HG03159 (cell line): ENCODE data around the gene AREL1.

ENCODE experiments used
- ATAC-seq: cut with Tn5 transposase; IDR thresholded peaks from one replicate; pipeline ENCODE4 v1.9.1; 2021; ENCODE audit warnings: mild to moderate bottlenecking, moderate library complexity; ENCODE audit not compliant: unreplicated experiment

The AREL1 gene

GRCh38 chr14:74697976-74698375 lies 14.9 kb downstream of the AREL1 start:
- ATAC-seq, result no peak

GRCh38 chr14:74697543-74697942 lies 15.3 kb downstream of the AREL1 start:
- no peak for ATAC-seq

DNA sequence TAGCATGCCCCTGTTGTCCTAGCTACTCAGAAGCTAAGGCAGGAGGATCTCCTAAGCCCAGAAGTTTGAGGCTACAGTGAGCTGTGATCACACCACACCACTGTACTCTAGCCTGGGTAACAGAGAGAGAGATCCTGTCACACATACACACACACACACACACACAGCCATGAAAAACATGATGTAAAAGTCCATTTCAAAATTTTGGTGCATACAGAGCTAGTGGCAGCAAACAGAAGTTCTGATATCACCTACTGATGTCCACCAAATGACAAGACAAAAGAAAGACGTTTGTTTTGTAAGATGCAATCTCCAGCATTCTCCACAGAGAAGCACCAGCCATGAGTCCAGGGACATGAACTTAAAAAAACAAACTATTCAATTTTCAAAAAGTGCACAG lies 15.9 kb downstream of the AREL1 start:
- no peak for ATAC-seq

- no peak for ATAC-seq
These were observed 17.5 kb downstream of the AREL1 start for GRCh38 chr14:74695406-74695805.

GRCh38 chr14:74693191-74693590 lies 19.7 kb downstream of the AREL1 start:
- no peak for ATAC-seq

DNA sequence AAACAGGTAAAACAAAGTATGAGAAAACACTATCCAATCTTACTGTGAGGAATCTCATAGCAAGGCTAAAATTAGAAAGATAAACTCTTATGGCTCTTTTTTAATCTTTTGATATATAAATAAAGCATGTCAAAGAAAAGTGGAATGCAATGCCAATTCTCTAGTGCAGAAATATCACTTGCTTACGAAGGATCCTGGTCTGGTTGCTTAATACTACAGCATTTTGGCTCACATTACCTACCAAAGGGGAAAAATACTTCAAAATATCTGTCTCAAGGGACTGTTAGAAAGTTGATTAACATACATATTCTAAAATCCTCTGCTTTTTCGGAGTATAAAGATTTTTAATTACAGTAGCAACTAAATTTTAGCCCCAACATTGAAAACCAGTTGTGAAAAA lies 21.4 kb downstream of the AREL1 start:
- no peak for ATAC-seq

- no peak for ATAC-seq
These were observed 26.8 kb downstream of the AREL1 start for GRCh38 chr14:74685921-74686678.

DNA sequence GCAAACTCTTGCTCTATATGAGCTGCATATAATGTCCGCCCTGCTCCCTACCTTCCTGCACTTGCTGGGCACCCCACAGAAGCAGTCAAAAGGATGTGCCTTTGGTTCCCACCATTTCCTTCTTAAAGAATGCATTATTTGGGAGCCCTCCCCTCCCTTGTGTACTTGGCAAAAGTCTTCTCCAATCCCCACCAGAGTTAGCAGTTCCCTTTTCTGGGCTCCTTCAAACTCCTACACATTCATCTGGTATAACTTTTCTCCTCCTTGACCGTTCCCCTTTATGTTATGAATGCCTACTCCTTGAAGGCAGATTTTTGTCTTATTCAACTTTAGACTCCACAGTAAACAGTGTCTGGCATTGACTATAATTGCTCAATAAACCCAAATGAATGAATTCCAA lies 27.8 kb downstream of the AREL1 start:
- ATAC-seq, result no peak

DNA sequence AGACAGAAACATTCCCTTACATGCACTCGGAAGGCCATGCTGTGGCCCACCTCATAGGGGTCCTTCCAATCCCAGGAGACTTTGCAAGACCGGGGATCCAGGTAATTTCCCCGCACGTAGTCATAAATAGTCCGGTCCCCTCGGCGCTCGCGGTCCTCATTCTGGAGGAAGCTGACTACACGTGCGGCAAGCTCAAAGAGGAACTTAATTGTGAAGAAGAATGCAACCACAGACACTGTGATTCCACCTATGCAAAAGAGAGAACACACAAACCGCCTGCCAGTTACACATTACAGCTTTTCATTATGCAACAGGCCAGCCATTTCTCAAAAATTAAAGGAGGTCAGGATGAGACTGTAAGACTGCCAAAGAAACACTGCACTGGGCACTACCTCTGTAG lies 28.4 kb downstream of the AREL1 start:
- ATAC-seq, result no peak

- ATAC-seq, result no peak
These were observed 29.5 kb downstream of the AREL1 start for GRCh38 chr14:74683406-74683805.

DNA sequence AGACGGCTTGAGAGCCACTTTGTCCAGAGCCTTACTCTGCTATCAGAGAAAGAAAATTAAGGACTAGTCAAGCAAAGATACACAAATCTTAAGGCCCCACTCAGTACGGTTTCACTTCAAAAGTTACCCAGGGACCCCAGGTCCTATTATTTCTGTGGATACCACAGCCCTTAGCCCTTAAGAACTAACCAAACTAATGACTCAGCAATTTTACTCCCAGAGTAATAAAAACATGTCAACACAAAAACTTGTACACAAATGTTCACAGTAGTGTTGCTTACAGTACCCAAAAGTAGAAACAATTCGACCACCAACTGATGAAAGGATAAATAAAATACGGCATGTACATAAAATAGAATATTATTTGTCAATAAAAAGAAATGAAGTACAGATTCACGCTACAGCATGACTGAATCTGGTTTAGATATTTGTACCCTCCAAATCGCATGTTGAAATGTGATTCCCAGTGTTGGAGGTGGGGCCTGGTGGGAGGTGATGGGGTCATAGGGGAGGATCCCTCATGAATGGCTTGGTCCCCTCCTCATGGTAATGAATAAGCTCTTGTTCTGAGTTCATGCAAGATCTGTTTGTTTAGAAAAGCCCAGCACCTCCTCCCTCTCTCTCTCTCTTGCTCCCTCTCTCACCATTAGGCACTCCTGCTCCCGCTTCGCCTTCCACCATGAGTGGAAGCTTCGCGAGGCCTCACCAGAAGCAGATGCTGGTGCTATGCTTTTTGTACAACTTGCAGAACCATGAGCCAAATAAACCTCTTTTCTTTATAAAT lies 30.5 kb downstream of the AREL1 start:
- ATAC-seq, result no peak

GRCh38 chr14:74675219-74675618 lies 37.7 kb downstream of the AREL1 start:
- ATAC-seq, result no peak

DNA sequence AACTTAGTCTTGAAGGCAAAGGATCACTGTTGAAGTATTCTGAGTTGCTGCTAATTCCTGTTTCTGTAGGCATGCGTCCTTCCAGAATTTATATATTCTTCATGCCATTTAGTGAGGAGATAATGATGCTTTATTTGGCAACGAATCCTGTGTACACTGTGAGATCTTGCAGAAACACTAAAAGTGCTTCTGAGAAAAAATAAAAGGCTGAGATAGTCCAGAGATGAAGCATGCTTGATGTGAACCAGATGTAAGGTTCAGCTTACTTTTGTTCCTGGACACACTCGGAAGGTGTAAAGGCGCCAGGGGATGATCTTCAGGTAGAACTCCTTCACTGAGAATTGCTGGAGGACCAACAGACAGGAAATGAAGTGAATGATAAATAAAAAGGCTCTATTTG lies 39.1 kb downstream of the AREL1 start:
- ATAC-seq, result no peak

- ATAC-seq, result no peak
These were observed 41.1 kb downstream of the AREL1 start for GRCh38 chr14:74671789-74672188.

DNA sequence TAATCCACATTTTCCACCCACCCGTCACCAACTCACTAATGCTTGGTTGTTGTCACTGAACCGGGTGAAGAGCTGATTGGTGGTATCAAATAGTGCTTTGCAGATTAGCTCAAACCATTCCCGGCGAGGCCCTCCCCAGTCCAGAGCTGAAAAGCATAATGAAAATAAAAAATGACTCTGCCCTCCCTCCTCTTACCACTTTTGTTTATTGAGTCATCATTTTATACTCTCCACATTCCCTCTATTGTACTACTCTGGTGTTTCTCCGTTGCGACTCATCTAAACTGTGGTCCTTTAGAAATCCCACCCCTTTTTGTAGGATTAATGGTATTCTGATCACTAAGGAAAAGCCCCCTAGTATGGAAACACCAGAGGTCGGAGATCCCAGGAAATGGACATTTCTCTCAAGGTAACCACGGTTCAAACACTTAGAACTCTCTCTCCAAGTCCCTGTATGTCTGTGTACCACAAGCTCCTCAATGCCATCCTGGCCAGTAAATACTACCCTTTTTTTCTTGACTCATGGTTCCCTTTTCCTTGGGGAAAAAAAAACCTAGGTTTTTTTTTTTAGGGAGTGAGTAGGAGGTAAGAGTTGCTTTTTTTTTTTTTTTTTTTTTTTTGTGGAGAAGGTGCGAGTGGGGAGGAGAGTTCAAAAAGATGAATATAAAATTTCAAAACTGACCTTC lies 42.0 kb downstream of the AREL1 start:
- ATAC-seq, result no peak

- no peak for ATAC-seq
These were observed 43.0 kb downstream of the AREL1 start for GRCh38 chr14:74669846-74670245.

DNA sequence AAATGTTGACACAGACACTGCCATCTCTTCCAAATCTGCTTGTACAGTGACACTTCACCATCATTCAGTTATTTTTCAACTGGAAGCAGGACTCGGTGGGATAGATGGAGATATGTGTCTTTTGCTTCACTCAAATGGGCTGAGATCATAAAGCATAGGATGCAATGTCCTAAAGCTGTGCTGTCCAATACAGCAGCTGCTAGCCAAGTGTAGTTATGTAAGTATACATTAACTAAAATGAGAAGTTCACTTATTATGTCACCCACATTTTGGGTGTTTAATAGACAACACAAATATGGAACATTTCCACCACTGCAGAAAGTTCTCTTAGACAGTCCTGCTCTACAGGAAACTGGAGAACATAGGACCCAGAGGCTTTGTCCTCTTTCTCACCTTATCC lies 43.6 kb downstream of the AREL1 start:
- ATAC-seq, result no peak

DNA sequence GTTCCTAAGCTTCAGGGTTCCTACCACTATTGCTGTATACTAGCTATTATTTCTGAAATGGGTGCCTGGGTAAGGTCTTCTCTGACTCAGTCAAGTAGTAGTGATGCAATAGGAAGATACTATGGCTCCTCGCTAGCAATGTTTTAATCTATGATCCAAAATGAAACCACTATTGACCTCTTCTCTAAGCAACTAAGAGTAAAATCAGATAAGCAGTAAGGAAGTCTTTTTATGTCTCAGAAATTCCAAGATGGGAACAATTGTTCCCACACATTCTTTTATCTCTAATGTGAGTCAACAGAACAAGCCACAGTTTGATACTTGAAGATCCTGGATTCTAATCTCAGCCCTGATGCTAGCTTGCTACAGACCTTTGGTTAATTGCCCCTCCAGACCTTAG lies 45.1 kb downstream of the AREL1 start:
- no peak for ATAC-seq

DNA sequence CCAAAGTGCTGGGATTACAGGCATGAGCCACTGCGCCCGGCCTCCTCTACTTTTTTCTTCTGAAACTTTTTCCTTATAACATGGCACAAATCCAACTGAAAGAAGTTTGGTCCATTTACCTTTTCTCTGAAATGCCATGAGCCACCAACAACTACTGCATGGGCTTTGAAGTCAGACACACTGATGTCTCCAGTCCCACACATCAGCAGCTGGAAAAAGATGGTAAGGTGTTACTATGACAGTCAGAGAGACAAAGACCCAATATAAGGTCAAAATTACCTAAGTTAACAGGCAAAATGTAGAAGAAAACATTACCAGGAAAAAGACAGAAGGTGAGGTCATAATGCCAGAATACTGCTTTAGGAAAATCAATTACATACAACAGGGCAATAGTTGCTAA lies 48.2 kb downstream of the AREL1 start:
- no peak for ATAC-seq

DNA sequence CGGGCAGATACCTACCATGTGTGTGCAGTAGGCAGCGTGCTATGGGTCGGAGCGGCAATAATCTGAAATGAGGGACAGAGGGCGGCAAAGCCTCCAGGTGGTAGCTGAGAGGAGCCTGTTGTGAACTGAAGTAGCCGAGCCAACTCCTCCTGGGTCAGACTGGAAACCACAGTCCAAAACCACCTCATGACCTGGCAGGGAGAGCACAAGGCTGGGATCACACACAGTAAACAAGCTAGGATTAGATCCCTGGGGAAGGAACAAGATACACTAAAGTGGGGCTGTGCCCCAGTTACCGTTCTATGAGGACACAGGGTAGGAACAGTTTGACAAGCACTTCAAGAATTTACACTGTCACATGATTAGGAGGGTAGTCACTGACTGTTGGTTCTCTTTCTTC lies 49.0 kb downstream of the AREL1 start:
- ATAC-seq, result no peak

DNA sequence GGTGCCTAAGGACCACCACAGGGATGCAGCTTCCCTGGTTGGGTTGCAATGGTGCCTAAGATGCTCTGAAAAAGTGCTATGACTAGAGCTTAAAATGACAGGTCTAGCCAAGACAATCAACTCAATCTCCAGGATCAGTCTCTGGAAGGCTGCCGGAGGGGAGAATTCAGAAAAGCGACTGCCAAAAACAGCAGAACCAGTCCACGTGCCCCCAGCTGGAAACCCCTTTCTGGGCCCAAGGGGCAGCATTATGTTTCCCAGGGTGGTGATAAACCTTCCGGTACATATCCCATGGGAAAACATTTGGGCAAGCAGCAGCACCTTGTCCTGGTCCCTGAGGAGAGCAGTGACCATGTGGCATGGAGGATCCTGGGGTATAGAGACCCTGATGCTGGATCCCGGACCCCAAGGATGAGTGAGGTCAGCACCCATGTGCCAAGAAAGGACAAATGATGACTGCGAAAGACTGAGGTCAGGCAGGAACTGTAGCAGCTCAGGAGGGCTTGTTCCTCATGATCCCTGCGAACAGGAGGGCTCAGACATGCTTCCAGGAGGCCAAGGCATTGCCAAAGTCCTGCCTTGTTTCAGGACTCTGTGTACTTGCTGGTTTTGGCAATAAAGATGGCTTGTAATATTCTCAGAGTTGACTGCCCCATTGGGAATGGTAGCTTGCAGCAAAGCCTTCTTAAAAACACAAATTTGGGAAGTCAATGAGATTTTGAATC lies 51.0 kb downstream of the AREL1 start:
- ATAC-seq, result no peak
